Small intestine (tissue), 16 donors: Measurements from ENCODE around the gene CD37. TPM values are rescaled to one million over a fixed set of nuclear protein-coding genes. Genes with fewer than 3 reads are reported as not detected.
"Not testable (repeated sequence)": the region's sequence is repeated elsewhere in the genome, so short reads cannot be mapped to it uniquely, and the experiment has no call there.

Experiments used
- DNase-seq, 2 donors: peaks; one replicate each; pipeline versions ENCODE4 v3.0.0 to v3.0.0-alpha.2; 2013
- FAIRE-seq: peaks from 2 replicates; lab custom pipeline; 2012; peaks lifted over from hg19 to GRCh38; lab: Jason Lieb, UNC
- H3K27ac ChIP-seq, 3 donors: one replicate each; pipeline ENCODE4 v1.5.1; 2013; ENCODE audit warnings: low read length in 2 of 3, mild to moderate bottlenecking in 2 of 3, control low read depth in 1 of 3, inconsistent platforms in 1 of 3, low read depth in 1 of 3, moderate library complexity in 1 of 3
- H3K27me3 ChIP-seq, 3 donors: one replicate each; pipeline ENCODE4 v1.6.1; 2013; ENCODE audit warnings: low read length in 3 of 3, inconsistent platforms in 1 of 3; ENCODE audit not compliant: control insufficient read depth in 3 of 3, insufficient read depth in 3 of 3
- H3K36me3 ChIP-seq, 3 donors: one replicate each; pipeline ENCODE4 v1.6.1; 2013; ENCODE audit warnings: low read length in 3 of 3, inconsistent platforms in 1 of 3, low read depth in 1 of 3, mild to moderate bottlenecking in 1 of 3, moderate library complexity in 1 of 3; ENCODE audit not compliant: control insufficient read depth in 3 of 3, insufficient read depth in 2 of 3
- H3K4me1 ChIP-seq, 3 donors: one replicate each; pipeline ENCODE4 v1.6.1; 2013; ENCODE audit warnings: low read length in 2 of 3, inconsistent platforms in 1 of 3, low read depth in 1 of 3, mild to moderate bottlenecking in 1 of 3, moderate library complexity in 1 of 3; ENCODE audit not compliant: control insufficient read depth in 3 of 3, insufficient read depth in 2 of 3
- H3K4me3 ChIP-seq, 3 donors: one replicate each; pipeline ENCODE4 v1.5.1; 2013; ENCODE audit warnings: low read length in 3 of 3, control low read depth in 1 of 3, inconsistent platforms in 1 of 3, low read depth in 1 of 3, mild to moderate bottlenecking in 1 of 3, moderate library complexity in 1 of 3
- H3K9me3 ChIP-seq, 2 donors: one replicate each; pipeline ENCODE4 v1.6.1; 2013; ENCODE audit warnings: low read depth in 1 of 2, low read length in 1 of 2; ENCODE audit not compliant: control insufficient read depth in 2 of 2, insufficient read depth in 1 of 2
- WGBS, 3 donors: extraction: QIAGEN DNeasy Blood & Tissue Kit; methylation state at CpG; one replicate each; pipeline ENCODE4 v1.1.7; 2013; 5-methylcytosine and 5-hydroxymethylcytosine counted together
- long read RNA-seq, 10 donors: transcript quantifications; one replicate each; lab custom pipeline, GENCODE V29; 2026
- polyA plus RNA-seq, 4 donors: library from polyadenylated mRNA; stranded (reverse) in 3 of 4; unstranded in 1 of 4; fragments of 200-250 nt in 3 of 4; fragments of 120-200 nt in 1 of 4; gene quantifications; one replicate each; pipeline versions ENCODE4 v1.2.1 to v1.2.3, GENCODE V29; 2013
- donor health status: healthy with polysubstance abuse.
- donor health status: control.
- donor health status: control.
- donor health status: Bipolar disorder and iron deficiency.
- donor health status: healthy.

CD37 gene
- 10 to 100 TPM in 1 of 4 donors, 1 to 10 TPM in 3; 2.7 to 11.6 (median 6.9) TPM for polyA plus RNA-seq
- long read RNA-seq, donor 1, transcript CD37-201 (8 exons, 1,265 nt): major isoform, 5 of 22 reads
- long read RNA-seq, donor 1, partial matches to known transcripts: 14 of 22 reads
- long read RNA-seq, donor 1, other reads (novel, unspliced or antisense): 0 of 22 reads
- long read RNA-seq, donor 2: 0 reads
- long read RNA-seq, donor 3, partial matches to known transcripts: 6 of 10 reads
- long read RNA-seq, donor 3, other reads (novel, unspliced or antisense): 0 of 10 reads
- long read RNA-seq, donor 4: 0 reads
- long read RNA-seq, donor 5: 0 reads
- long read RNA-seq, donor 6, partial matches to known transcripts: 0 of 2 reads
- long read RNA-seq, donor 6, other reads (novel, unspliced or antisense): 0 of 2 reads
- long read RNA-seq, donor 7, partial matches to known transcripts: 0 of 1 reads
- long read RNA-seq, donor 7, other reads (novel, unspliced or antisense): 0 of 1 reads
- long read RNA-seq, donor 8, partial matches to known transcripts: 0 of 2 reads
- long read RNA-seq, donor 8, other reads (novel, unspliced or antisense): 0 of 2 reads
- long read RNA-seq, donor 9: 0 reads
- long read RNA-seq, donor 10, transcript CD37-201 (8 exons, 1,265 nt): major isoform, 5 of 5 reads
- long read RNA-seq, donor 10, partial matches to known transcripts: 0 of 5 reads
- long read RNA-seq, donor 10, other reads (novel, unspliced or antisense): 0 of 5 reads

GRCh38 chr19:49335071-49335783, at the start of gene CD37:
TSS of gene CD37 (plus strand) at chr19:49335406. CDS start at chr19:49335541, 135 bp downstream.
- DNase-seq (peak in 1 of 2 donors; percentile 15), FAIRE-seq (no peak)
- H3K27me3 ChIP-seq: peaks cover 0 to 32% (median 0%) of the 10 kb centered on the region in 3 donors
- H3K36me3 ChIP-seq: no peaks in the 10 kb centered on the region
- peak within 1 kb of the TSS in 2 of 3 donors; percentile 69 to 85 for H3K27ac ChIP-seq
- peak within 1 kb of the TSS in 2 of 3 donors; percentile 38 to 46 for H3K4me3 ChIP-seq
- peaks cover 0 to 7% (median 5%) of the 10 kb centered on the region in 3 donors for H3K4me1 ChIP-seq
- 54 to 70% (median 61%) methylated on average over 12 to 13 of the region's 13 CpGs for WGBS, 3 donors
- no peaks in the 10 kb centered on the region for H3K9me3 ChIP-seq

DNA sequence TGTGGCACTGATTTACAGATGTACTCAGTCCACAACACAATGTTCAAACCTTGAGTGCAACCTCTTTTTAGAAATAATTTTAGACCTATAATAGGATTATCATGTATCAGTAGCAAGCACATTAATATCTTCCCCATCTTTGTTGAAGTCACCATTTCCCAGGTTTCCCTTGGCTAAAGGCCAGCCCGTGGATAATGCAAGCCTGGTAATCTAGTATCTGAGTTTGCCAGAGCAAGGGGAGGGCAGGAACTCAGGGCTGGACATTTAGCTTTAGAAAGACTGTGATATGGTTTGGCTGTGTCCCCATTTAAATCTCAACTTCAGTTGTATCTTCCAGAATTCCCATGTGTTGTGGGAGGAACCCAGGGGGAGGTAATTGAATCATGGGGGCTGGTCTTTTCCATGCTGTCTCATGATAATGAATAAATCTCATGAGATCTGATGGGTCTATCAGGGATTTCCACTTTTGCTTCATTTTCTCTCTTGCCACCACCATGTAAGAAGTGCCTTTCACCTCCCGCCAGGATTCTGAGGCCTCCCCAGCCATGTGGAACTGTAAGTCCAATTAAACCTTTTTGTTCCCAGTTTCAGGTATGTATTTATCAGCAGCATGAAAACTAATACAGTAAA, 48.0 kb upstream of the CD37 start:
- Histone ChIP-seq H3K4me3 (no peak overlapping the region), H3K36me3 (no peaks in the 10 kb centered on the region), H3K27ac (no peak overlapping the region), H3K27me3 (peaks cover 0 to 4% (median 3%) of the 10 kb centered on the region in 3 donors), H3K9me3 (no peaks in the 10 kb centered on the region), H3K4me1 (no peaks in the 10 kb centered on the region)
- WGBS, 3 donors: 25 to 65% (median 42%) methylated on average over 2 of the region's 2 CpGs
- DNase-seq: no peak
- FAIRE-seq: no peak

DNA sequence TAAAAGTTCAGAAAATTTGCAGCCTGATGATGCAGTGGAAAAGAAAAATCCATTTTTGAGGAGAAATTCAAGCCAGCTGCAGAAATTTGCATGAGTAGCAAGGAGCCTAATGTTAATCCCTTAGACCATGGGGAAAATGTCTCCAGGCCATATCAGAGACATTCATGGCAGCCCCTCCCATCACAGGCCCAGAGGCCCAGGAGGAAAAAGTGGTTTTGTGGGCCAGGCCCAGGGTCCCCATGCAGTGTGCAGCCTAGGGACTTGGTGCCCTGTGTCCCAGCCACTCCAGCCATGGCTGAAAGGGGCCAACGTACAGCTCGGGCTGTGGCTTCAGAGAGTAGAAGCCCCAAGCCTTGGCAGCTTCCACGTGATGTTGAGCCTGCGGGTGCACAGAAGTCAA, 47.0 kb upstream of the CD37 start:
- DNase-seq, H3K27ac ChIP-seq, H3K4me3 ChIP-seq, H3K4me1 ChIP-seq, H3K9me3 ChIP-seq, H3K27me3 ChIP-seq, FAIRE-seq, H3K36me3 ChIP-seq: not testable (repeated sequence)
- WGBS, 3 donors: 85 to 93% (median 89%) methylated on average over 4 of the region's 4 CpGs

DNA sequence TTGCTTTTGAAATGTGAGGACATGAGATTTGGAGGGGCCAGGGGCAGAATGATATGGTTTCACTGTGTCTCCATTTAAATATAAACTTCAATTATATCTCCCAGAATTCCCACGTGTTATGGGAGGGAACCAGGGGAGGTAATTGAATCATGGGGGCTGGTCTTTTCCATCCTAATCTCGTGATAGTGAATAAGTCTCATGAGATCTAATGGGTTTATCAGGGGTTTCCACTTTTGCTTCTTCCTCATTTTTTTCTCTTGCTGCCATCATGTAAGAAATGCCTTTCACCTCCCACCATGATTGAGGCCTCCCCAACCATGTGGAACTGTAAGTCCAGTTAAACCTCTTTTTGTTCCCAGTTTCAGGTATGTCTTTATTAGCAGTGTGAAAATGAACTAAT, 45.9 kb upstream of the CD37 start:
- FAIRE-seq, DNase-seq, H3K36me3 ChIP-seq, H3K4me3 ChIP-seq, H3K9me3 ChIP-seq, H3K27me3 ChIP-seq, H3K4me1 ChIP-seq, H3K27ac ChIP-seq: not testable (repeated sequence)
- 39 to 55% (median 41%) methylated on average over 2 of the region's 2 CpGs for WGBS, 3 donors

DNA sequence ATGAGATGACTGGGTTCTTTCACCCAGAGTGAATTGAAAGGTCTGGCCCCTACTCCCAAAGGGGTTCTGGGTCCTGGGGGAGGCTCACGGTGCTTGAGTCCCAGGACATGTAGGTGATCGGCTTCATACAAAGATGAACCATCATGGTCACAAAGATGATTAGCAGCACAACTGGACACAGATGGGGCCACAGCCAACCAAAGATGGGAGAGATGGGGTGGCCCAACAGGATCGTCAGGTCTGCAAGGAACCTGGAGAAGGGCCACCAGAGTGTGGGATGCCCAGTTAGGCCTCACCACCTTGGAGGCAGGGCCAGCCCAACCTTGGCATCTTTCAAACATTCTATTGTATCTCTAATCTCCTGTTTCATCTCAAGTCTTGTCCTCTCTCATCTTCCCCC, 44.7 kb upstream of the CD37 start:
- no peak for FAIRE-seq
- Histone ChIP-seq H3K27ac (no peak overlapping the region), H3K36me3 (no peaks in the 10 kb centered on the region), H3K9me3 (no peaks in the 10 kb centered on the region), H3K4me1 (no peaks in the 10 kb centered on the region), H3K4me3 (no peak overlapping the region), H3K27me3 (peaks cover 0 to 3% (median 0%) of the 10 kb centered on the region in 3 donors)
- no peak for DNase-seq
- WGBS, 3 donors: 80 to 90% (median 86%) methylated on average over 3 of the region's 3 CpGs

DNA sequence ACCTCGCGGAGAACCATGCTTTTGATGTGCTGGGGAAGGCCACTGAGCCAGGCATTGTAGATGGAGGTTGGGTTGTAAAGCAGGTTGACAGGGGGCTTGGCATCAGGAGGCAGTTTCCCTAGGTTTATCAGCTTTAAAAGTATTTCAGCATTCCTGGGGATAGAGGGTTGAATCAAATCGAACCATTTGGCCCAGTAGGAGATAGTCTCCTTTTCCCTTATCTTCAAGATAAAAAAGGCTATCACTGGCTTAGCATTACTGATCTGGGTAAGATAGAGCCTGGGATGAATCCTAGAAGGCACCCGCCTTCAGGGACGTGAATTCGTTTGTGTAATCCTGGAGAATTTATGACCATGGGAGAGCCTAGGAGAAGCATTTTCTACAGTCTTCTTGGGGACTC, 40.8 kb upstream of the CD37 start:
- no peak for FAIRE-seq
- 67 to 82% (median 75%) methylated on average over 6 of the region's 6 CpGs for WGBS, 3 donors

DNA sequence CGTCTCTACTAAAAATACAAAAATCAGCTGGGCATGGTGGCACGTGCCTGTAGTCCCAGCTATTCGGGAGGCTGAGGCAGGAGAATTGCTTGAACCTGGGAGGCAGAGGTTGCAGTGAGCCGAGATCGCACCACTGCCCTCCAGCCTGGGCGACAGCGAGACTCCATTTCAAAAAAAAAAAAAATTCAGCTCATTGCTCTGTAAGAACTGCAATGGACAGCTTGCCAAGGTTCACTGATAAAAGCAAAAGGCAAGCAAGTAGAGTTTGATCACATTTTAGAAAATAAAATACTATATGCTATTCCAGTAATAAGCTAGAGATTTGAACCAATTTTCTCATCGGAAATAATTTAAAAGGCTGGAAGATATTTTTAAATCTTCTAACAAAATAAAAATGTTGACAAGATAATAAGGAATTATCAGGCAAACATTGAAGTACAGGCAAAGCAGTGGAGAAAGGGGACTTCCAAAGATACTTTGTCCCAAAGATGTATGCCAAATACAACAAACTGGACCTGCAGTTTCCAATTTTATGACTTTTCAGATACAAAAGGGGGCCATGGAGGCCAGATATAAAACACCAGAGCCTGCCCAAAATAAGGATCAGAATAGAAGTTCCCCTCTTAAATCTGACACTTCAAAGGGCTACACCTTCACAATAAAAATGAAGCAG, 39.9 kb upstream of the CD37 start:
- Histone ChIP-seq H3K27me3 (no peaks in the 10 kb centered on the region), H3K36me3 (no peaks in the 10 kb centered on the region), H3K4me3 (no peak overlapping the region), H3K27ac (no peak overlapping the region), H3K4me1 (no peaks in the 10 kb centered on the region), H3K9me3 (no peaks in the 10 kb centered on the region)
- DNase-seq (no peak), FAIRE-seq (no peak)
- 88 to 92% (median 90%) methylated on average over 8 of the region's 8 CpGs for WGBS, 3 donors

More for the DNA sequence above, 40.8 kb upstream of the CD37 start:
- Histone ChIP-seq H3K27me3 (no peaks in the 10 kb centered on the region), H3K4me3 (no peak overlapping the region), H3K36me3 (no peaks in the 10 kb centered on the region), H3K9me3 (no peaks in the 10 kb centered on the region), H3K27ac (no peak overlapping the region), H3K4me1 (no peaks in the 10 kb centered on the region)
- no peak for DNase-seq
